HuH-7 (cell line): Measurements from ENCODE around the gene MAEA.

Experiments used
- DNase-seq: peaks from one replicate; pipeline ENCODE4 v3.0.0; 2011; ENCODE audit warnings: low spot score

MAEA gene

GRCh38 chr4:1380368-1381151 lies 90.9 kb downstream of the MAEA start:
- DNase-seq: no peak

GRCh38 chr4:1381181-1381621 lies 91.5 kb downstream of the MAEA start:
- no peak for DNase-seq

- no peak for DNase-seq
Observed at GRCh38 chr4:1381944-1382541, 92.4 kb downstream of the MAEA start.

- no peak for DNase-seq
Observed at GRCh38 chr4:1382776-1383727, 93.4 kb downstream of the MAEA start.

- DNase-seq: no peak
Observed at GRCh38 chr4:1383728-1384591, 94.3 kb downstream of the MAEA start.

- DNase-seq: no peak
Observed at GRCh38 chr4:1384675-1385372, 95.1 kb downstream of the MAEA start.

GRCh38 chr4:1385373-1386340 lies 96.0 kb downstream of the MAEA start:
- no peak for DNase-seq
